Ascending aorta (tissue), 2 donors: ENCODE data around the gene KRTAP12-3. TPM values are rescaled to one million over a fixed set of nuclear protein-coding genes. Genes with fewer than 3 reads are reported as not detected.

Experiments
- DNase-seq, 2 donors: peaks; one replicate each; pipeline ENCODE4 v3.0.0-alpha.2; 2019; ENCODE audit warnings: low spot score in 2 of 2
- H3K27ac ChIP-seq, 2 donors: fragments of 200-600 bp; sonication (generic); one replicate each; pipeline ENCODE4 v1.5.1; 2016 to 2017; ENCODE audit warnings: mild to moderate bottlenecking in 1 of 2
- H3K27me3 ChIP-seq: fragments of 200-600 bp; sonication (generic); one replicate; pipeline ENCODE4 v1.5.1; 2017
- H3K36me3 ChIP-seq, 2 donors: fragments of 200-600 bp; sonication (generic); one replicate each; pipeline ENCODE4 v1.5.1; 2016
- H3K4me1 ChIP-seq, 2 donors: fragments of 200-600 bp; sonication (generic); one replicate each; pipeline ENCODE4 v1.5.1; 2016 to 2017; ENCODE audit warnings: mild to moderate bottlenecking in 1 of 2
- H3K4me3 ChIP-seq, 2 donors: fragments of 200-600 bp; sonication (generic); one replicate each; pipeline ENCODE4 v1.5.1; 2016 to 2017; ENCODE audit warnings: mild to moderate bottlenecking in 1 of 2
- H3K9me3 ChIP-seq, 2 donors: fragments of 200-600 bp; sonication (generic); one replicate each; pipeline ENCODE4 v1.5.1; 2016
- intact Hi-C: fragments of 100-400 bp; cut with DNase I; formaldehyde crosslinking; loops from one replicate; pipeline ENCODE4 v1.15.1; 2023
- total RNA-seq: library from RNA; depleted of rRNA; stranded (reverse); fragments of >200 nt; gene quantifications from one replicate; pipeline ENCODE4 v1.1.0, GENCODE V29; 2016
- TF ChIP-seq, protein P1 (sequence below), 3 experiments: fragments of 200-600 bp in 2 of 3; fragments of 450-650 bp in 1 of 3; sonication (generic) in 2 of 3; IDR thresholded peaks; one replicate each; pipeline ENCODE4 v1.5.1; 2016 to 2019; ENCODE audit warnings: antibody characterized with exemption in 3 of 3, mild to moderate bottlenecking in 1 of 3, moderate library complexity in 1 of 3

The KRTAP12-3 gene
- total RNA-seq, 1 donor from 2014 or later: not detected

DNA sequence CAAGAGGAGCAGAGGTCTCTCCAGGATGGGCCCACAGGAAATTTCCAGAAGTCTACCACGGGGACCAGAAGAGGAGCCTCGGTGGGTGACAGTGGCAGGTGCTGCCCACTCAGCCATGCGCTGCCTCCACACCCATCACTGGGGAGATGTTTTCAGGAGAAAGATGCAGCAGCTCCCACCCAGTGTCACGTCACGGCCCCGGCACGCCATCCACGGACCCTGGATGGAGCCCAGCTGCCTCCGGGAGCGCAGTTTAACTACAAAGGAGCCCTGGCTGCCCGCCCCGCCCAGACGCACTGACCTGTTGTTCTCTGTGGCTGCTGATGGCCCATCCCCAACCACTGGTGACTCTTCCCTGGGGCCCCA is 46.9 kb downstream of the KRTAP12-3 start:
- intact Hi-C loops: no loop called here
- Histone ChIP-seq H3K36me3 (no peaks in the 10 kb centered on the region), H3K27me3 (peaks cover 6% of the 10 kb centered on the region), H3K27ac (no peak overlapping the region), H3K9me3 (no peaks in the 10 kb centered on the region), H3K4me3 (no peak overlapping the region), H3K4me1 (no peaks in the 10 kb centered on the region)
- DNase-seq: no peak
- TF ChIP-seq, protein P1, sequence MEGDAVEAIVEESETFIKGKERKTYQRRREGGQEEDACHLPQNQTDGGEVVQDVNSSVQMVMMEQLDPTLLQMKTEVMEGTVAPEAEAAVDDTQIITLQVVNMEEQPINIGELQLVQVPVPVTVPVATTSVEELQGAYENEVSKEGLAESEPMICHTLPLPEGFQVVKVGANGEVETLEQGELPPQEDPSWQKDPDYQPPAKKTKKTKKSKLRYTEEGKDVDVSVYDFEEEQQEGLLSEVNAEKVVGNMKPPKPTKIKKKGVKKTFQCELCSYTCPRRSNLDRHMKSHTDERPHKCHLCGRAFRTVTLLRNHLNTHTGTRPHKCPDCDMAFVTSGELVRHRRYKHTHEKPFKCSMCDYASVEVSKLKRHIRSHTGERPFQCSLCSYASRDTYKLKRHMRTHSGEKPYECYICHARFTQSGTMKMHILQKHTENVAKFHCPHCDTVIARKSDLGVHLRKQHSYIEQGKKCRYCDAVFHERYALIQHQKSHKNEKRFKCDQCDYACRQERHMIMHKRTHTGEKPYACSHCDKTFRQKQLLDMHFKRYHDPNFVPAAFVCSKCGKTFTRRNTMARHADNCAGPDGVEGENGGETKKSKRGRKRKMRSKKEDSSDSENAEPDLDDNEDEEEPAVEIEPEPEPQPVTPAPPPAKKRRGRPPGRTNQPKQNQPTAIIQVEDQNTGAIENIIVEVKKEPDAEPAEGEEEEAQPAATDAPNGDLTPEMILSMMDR (IDR thresholded peaks at IDR 0.05): no peak

DNA sequence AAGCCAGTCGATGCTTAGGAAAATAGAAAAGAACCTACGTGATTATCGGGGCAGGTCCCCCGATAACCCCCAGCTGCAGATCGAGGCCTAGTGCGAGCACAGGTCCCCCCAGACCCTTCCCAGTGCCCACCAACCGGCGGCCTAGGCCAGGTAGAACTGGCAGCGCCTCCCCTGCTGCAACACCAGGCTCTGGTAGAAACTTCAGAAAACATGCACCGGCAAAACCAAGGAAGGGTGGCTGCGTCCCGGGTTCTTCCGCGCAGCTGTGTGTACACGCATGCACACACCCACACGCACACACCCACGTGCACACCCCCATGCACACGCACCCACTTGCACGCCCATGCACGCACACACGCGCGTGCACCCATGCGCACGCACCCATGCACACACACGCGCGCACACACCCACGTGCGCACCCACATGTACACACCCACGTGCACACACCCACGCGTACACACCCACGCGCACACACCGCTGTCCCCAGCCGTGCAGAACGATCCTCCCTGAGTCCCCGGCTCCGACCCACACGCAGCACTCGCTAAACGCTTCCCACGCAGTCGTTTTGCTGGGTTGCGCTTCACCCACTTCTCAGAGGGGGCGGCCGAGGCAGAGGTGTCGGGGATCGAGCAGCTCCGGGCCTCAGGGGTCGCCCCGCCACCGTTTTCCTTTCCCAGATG is 48.4 kb downstream of the KRTAP12-3 start:
- Histone ChIP-seq H3K27me3 (peaks cover 10% of the 10 kb centered on the region), H3K27ac (no peak overlapping the region), H3K9me3 (no peaks in the 10 kb centered on the region), H3K36me3 (no peaks in the 10 kb centered on the region), H3K4me3 (no peak overlapping the region), H3K4me1 (no peaks in the 10 kb centered on the region)
- intact Hi-C loops: no loop called here
- TF ChIP-seq, protein P1 (IDR thresholded peaks at IDR 0.05): no peak
- DNase-seq: peak in 1 of 2 donors; percentile 47

DNA sequence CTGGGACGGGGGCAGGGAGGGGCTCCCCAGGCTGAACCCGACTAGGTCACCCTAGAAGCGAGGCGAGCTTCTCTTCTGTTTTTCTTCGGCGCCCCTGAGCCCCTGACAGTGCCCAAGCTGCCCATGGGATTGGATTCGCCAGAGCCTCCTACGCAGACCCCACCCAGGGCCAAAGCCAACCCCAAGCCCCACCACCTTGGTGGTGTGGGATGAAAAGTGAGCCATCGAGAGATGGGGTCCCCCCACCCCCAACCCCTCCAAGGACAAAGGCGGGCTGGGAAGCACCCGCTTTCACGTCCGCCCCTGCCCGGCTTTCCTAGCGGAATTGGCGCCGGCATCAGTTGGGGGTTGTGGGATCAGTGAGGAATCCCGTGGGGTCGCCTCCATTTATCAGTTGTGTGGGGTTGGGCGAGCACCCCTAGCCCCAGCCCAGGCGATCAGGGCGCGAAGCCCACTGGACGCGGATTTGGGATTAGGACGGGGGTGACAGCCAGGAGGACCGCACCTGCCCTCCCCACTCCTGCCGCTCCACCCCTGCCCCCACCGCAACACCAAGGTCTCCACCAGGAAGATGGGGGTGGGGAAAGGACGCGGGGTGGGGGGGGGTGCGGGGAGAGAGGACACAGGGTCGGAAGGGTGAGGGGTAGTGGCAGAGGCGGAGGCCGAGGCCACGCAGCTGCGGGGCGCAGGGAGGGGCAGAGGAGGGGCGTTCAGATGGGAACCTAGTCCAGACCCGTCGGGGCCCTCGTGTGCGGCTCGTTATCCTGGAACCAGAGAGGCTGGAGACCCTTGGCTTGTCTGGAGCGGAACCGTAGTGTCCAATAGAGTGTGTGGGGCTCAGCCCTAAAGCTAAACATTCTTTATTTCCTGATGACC is 49.2 kb downstream of the KRTAP12-3 start:
- intact Hi-C loops: no loop called here
- DNase-seq: peak in 1 of 2 donors; percentile 33
- TF ChIP-seq, protein P1 (IDR thresholded peaks at IDR 0.05): no peak
- H3K27ac ChIP-seq: no peak overlapping the region
- H3K36me3 ChIP-seq: no peaks in the 10 kb centered on the region
- no peak overlapping the region for H3K4me3 ChIP-seq
- H3K4me1 ChIP-seq: no peaks in the 10 kb centered on the region
- H3K9me3 ChIP-seq: no peaks in the 10 kb centered on the region
- H3K27me3 ChIP-seq: peaks cover 18% of the 10 kb centered on the region

Other genes with a start within 250 kb of the KRTAP12-3 start
- gene LRRC3, start 202.4 kb upstream of the KRTAP12-3 start, total RNA-seq: 2.2 TPM
- gene KRTAP10-1, start 117.7 kb upstream of the KRTAP12-3 start, total RNA-seq: not detected
- gene KRTAP10-2, start 106.4 kb upstream of the KRTAP12-3 start, total RNA-seq: not detected
- gene KRTAP10-3, start 99.1 kb upstream of the KRTAP12-3 start, total RNA-seq: not detected
- not detected for gene KRTAP10-4, start 84.2 kb upstream of the KRTAP12-3 start, total RNA-seq
- gene KRTAP10-5, start 77.3 kb upstream of the KRTAP12-3 start, total RNA-seq: not detected
- gene KRTAP10-6, start 65.4 kb upstream of the KRTAP12-3 start, total RNA-seq: not detected
- not detected for gene KRTAP10-7, start 57.3 kb upstream of the KRTAP12-3 start, total RNA-seq
- gene KRTAP10-8, start 45.9 kb upstream of the KRTAP12-3 start, total RNA-seq: not detected
- gene KRTAP10-9, start 30.8 kb upstream of the KRTAP12-3 start, total RNA-seq: not detected
- gene KRTAP10-10, start 20.6 kb upstream of the KRTAP12-3 start, total RNA-seq: not detected
- gene KRTAP10-11, start 11.5 kb upstream of the KRTAP12-3 start, total RNA-seq: not detected
- not detected for gene KRTAP12-4, start 3.3 kb upstream of the KRTAP12-3 start, total RNA-seq
- gene KRTAP12-2, start 9.0 kb downstream of the KRTAP12-3 start, total RNA-seq: not detected
- gene KRTAP12-1, start 24.2 kb downstream of the KRTAP12-3 start, total RNA-seq: not detected
- not detected for gene KRTAP10-12, start 39.2 kb downstream of the KRTAP12-3 start, total RNA-seq
- gene TSPEAR, start 53.6 kb downstream of the KRTAP12-3 start, total RNA-seq: not detected
- 58.1 TPM for gene UBE2G2, start 143.9 kb downstream of the KRTAP12-3 start, total RNA-seq
- gene SUMO3, start 160.1 kb downstream of the KRTAP12-3 start, total RNA-seq: 69.2 TPM
- 468 TPM for gene PTTG1IP, start 215.8 kb downstream of the KRTAP12-3 start, total RNA-seq